Stimulated activated CD8-positive, alpha-beta memory T cell treated with anti-CD3 and anti-CD28 coated beads, Interleukin-2, amount 100 ng/mL, for 1 hour (primary cell): Measurements from ENCODE around the gene IGF2R.
"Not testable (repeated sequence)": the region's sequence is repeated elsewhere in the genome, so short reads cannot be mapped to it uniquely, and the experiment has no call there.

ENCODE experiments used
- DNase-seq, 2 donors: peaks; one replicate each; pipeline ENCODE4 v3.0.0-alpha.2; 2020; ENCODE audit warnings: low read depth in 2 of 2

The IGF2R gene

GRCh38 chr6:160093061-160093460, 124.2 kb downstream of the IGF2R start:
- DNase-seq: no peak

GRCh38 chr6:160093946-160094345, 125.1 kb downstream of the IGF2R start:
- no peak for DNase-seq

GRCh38 chr6:160095146-160095845, 126.4 kb downstream of the IGF2R start:
- DNase-seq: no peak

GRCh38 chr6:160101277-160102205, 132.7 kb downstream of the IGF2R start:
- DNase-seq: no peak

- DNase-seq: no peak
Observed at GRCh38 chr6:160102399-160102798, 133.5 kb downstream of the IGF2R start.

GRCh38 chr6:160102956-160103824, 134.3 kb downstream of the IGF2R start:
- DNase-seq: no peak

- no peak for DNase-seq
Observed at GRCh38 chr6:160103825-160104100, 134.9 kb downstream of the IGF2R start.

- DNase-seq: no peak
Observed at GRCh38 chr6:160104821-160105517, 136.1 kb downstream of the IGF2R start.

GRCh38 chr6:160106010-160106409, 137.1 kb downstream of the IGF2R start:
- DNase-seq: no peak

GRCh38 chr6:160106701-160107100, 137.8 kb downstream of the IGF2R start:
- no peak for DNase-seq

- DNase-seq: no peak
Observed at GRCh38 chr6:160108077-160108476, 139.2 kb downstream of the IGF2R start.

GRCh38 chr6:160110586-160111123, 141.8 kb downstream of the IGF2R start:
- no peak for DNase-seq

- no peak for DNase-seq
Observed at GRCh38 chr6:160111806-160112205, 142.9 kb downstream of the IGF2R start.

- DNase-seq: no peak
Observed at GRCh38 chr6:160112628-160113299, 143.9 kb downstream of the IGF2R start.

GRCh38 chr6:160114536-160114935, 145.7 kb downstream of the IGF2R start:
- not testable (repeated sequence) for DNase-seq

- DNase-seq: no peak
Observed at GRCh38 chr6:160115421-160115820, 146.5 kb downstream of the IGF2R start.

GRCh38 chr6:160116411-160116810, 147.5 kb downstream of the IGF2R start:
- DNase-seq: no peak

GRCh38 chr6:160117137-160117536, 148.3 kb downstream of the IGF2R start:
- DNase-seq: no peak

GRCh38 chr6:160118620-160119229, 149.8 kb downstream of the IGF2R start:
- no peak for DNase-seq

GRCh38 chr6:160120087-160120486, 151.2 kb downstream of the IGF2R start:
- no peak for DNase-seq
